GM18508 (cell line): Measurements from ENCODE around the gene FBXW11.

Experiments
- ATAC-seq: cut with Tn5 transposase; IDR thresholded peaks from one replicate; pipeline ENCODE4 v1.9.1; 2021; ENCODE audit warnings: moderate number of reproducible peaks; ENCODE audit not compliant: insufficient read depth, unreplicated experiment

Gene FBXW11

GRCh38 chr5:171823269-171823668 is 183.2 kb downstream of the FBXW11 start:
- ATAC-seq: no peak

- ATAC-seq: no peak
Observed at GRCh38 chr5:171821286-171821685, 185.2 kb downstream of the FBXW11 start.

- ATAC-seq: no peak
Observed at GRCh38 chr5:171820561-171820960, 185.9 kb downstream of the FBXW11 start.

- no peak for ATAC-seq
Observed at GRCh38 chr5:171816666-171817065, 189.8 kb downstream of the FBXW11 start.

GRCh38 chr5:171813813-171814490 is 192.5 kb downstream of the FBXW11 start:
- no peak for ATAC-seq

- no peak for ATAC-seq
Observed at GRCh38 chr5:171813270-171813669, 193.2 kb downstream of the FBXW11 start.
